Renal cortical epithelial cell (primary cell): ENCODE data around the gene FBXW9. TPM values are rescaled to one million over a fixed set of nuclear protein-coding genes. Genes with fewer than 3 reads are reported as not detected.
"Not testable (repeated sequence)": the region's sequence is repeated elsewhere in the genome, so short reads cannot be mapped to it uniquely, and the experiment has no call there.

Source experiments
- DNase-seq: peaks from one replicate; pipeline ENCODE4 v3.0.0-alpha.2; 2011; ENCODE audit warnings: low read depth
- total RNA-seq: library from RNA; depleted of rRNA; stranded (reverse); fragments of >200 nt; gene quantifications from 2 replicates; pipeline ENCODE4 v1.2.3, GENCODE V29; 2014

FBXW9 gene
- 10.4 and 13.1 TPM in 2 replicates for total RNA-seq

DNA sequence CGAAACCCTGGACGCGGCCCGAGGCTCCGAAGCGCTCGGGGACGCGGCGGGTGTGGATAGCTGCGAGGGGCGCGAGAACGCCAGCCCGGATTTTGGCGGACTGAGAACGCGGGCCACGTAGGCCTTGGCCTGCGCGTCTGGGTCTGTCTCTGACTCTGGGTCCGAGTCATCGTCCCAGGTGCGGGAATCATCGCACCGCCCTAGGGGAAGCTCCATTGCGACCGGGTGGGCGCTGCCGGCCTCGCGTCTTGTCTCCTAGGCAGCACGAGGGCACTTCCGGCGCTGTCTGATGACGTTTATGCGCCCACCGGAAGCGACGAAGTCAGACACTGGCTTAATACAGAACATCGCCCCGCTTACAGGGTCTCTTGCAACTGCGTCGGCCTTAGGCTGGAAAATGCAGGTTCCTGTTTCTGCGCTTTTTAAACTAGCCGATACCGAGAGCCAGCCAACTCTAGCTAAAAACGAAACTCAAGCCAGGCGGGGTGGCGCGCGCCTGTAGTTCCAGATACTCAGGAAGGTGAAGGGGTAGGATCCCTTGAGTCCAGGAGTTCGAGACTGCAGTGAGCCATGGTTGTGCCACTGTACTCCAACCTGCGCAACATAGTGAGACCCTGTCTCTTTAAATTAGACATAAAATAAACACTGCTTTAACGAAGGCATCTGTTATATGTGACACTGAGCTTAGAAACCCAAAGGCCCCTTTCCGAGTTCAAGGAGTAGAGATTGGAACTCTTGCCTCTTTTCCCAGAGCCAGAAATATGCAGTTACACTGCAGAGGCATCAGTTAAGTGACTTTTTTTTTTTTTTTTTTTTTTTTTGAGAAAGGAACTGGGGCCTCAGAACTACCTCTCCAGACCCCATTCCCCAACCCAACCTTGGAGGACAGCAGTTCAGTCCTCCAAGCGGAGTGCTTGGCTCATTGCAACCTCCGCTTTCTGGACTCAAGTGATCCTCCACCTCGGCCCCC is at the start of gene FBXW9:
Gene FBXW9 (minus strand): TSS at position 266 of the 970 bp plus-strand sequence. CDS start 50 bp downstream, at position 216.
- peak; percentile 87 for DNase-seq

- no peak for DNase-seq
Observed at GRCh38 chr19:12745166-12745897, 48.9 kb upstream of the FBXW9 start.

GRCh38 chr19:12737835-12738351 is 41.5 kb upstream of the FBXW9 start:
- DNase-seq = no peak

DNA sequence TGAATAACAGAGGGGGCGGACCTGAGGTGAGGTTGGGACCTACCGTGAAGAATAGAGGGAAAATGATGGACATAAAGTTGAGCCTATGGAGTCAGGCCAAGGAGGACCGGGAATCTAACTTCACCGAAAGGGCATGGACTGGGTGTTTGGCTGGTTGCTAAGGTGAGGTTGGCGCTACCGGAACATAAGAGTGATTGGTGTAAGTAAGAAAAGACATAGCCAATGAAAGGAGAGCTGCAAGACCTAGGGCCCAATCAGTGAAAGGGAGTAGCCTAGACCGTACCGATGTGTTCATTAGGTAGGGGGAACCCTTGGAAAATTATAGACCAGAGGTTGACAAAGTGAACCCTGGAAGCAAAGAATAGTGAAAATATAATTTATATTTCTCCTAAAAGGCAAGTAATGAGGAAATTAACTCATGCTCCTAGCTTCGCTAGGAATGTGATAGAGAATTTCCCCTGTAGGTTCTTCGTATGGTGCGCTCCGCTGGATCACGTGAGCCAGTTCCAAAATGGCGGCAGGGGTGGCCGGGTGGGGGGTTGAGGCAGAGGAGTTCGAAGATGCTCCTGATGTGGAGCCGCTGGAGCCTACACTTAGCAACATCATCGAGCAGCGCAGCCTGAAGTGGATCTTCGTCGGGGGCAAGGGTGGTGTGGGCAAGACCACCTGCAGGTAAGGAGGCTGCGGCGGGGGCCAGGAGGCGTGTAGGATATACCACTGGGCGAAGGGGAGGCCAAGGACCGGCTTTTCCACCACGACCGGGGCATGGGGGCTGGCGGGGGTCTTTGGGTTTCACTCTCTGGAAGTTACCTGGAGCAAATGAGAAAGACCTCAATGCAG is 40.8 kb upstream of the FBXW9 start, which contains the start of gene GET3:
Gene GET3 (plus strand): TSS at position 503 of the 840 bp plus-strand sequence. CDS start 9 bp downstream, at position 512.
- peak; percentile 100 for DNase-seq

DNA sequence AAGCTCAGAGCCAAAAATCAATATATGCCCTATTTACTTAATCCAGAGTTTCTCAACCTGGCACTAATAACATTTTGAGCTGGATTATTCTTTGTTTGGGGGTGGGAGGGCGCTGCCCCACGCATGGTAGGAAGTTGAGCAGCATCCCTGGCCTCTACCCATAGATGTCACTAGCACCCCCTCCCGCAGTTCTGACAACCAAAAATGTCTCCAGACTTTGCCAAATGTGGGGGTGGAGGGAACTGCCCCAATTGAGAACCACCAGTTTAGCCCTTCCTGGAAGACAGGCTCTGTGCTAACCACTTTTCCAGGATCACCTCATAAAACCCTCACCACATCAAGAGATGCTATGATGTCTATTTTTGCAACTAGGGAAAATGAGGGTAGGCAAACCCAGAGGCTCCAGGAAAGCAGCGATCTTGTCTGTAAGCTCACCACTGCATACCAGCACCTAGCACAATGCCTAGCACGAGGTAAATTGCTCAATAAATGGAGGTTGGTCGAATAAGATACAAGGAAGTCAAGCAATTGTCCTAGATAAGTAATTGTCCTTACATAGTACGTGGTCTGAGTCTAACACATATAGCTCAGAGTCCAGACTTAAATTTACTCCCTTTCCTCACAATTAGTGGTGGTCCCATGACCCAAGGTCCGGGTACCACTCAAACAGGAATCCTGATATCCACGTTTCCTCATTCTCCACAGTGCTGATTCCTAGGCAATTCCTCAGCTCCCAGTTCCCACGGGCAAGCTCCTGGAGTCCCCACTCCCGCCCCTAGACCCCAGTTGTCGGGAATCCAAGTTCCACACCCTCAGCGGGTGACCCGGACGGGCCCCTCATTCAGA is 37.2 kb upstream of the FBXW9 start:
- DNase-seq = peak; percentile 45

- DNase-seq = no peak
Observed at GRCh38 chr19:12731337-12731736, 34.9 kb upstream of the FBXW9 start.

DNA sequence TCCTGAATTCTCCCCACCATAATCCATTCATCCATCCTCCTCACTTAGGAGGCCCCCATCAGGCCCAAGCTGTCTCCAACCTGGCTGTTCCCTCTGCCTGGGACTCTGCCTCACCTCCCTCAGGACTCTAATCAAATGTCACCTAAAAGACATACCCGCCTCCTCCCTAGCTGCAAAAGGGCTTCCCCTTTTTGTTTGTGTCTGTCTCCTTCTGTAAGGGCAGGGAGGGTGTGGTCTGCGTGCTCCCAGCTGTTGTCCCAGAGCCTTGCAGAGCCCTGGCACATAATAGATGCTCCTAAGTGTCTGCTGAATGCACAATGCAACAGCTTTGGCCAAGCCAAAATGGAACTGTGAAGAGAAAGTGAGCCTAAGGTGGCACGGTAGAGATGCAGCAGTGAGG is 33.6 kb upstream of the FBXW9 start:
- no peak for DNase-seq

DNA sequence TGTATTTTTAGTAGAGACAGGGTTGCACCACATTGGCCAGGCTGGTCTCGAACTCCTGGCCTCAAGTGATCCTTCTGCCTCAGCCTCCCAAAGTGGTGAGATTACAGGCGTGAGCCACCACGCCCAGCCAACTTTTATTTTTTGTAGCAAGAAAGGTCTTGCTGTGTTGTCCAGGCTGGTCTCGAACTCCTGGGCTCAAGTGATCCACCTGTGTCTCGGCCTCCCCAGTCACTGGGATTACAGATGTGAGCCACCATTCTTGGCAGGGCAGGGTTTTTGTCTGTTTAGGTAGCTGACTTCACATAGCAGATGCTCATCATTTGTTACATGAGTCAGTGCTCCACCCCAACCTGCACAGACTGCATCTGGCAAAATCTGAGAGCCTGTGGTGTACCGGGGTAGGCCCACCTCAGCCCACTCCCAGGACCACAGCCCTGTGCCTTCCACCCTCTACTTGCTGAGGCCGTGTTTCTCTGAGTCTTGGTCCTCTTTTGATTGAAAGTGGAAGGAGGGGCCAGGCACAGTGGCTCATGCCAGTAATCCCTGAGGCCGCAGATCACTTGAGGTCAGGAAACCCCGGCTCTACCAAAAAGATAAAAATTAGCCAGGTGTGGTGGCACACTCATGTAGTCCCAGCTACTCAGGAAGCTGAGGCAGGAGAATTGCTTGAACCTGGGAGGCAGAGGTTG is 31.5 kb upstream of the FBXW9 start:
- DNase-seq = no peak

GRCh38 chr19:12726988-12727316 is 30.5 kb upstream of the FBXW9 start:
- no peak for DNase-seq

GRCh38 chr19:12725612-12726011 is 29.2 kb upstream of the FBXW9 start:
- DNase-seq = not testable (repeated sequence)

GRCh38 chr19:12723641-12724426 is 27.4 kb upstream of the FBXW9 start, which contains the start of gene TNPO2:
TSS of gene TNPO2 (minus strand) at chr19:12723932. CDS start at chr19:12720977, 2,955 bp downstream.
- DNase-seq = peak; percentile 42

DNA sequence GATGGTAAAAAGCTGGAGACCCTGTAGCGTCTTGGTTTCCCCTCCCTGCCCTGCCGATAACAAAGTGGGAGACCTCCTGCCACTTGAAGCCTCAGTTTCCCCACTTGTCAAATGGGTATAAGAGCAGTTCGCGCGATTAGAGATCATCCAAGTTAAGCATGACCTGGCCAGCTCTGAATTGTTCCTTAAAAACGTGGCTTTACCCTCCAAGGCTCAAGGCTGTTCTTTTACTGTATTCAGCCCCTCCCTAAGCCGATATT is 26.9 kb upstream of the FBXW9 start:
- peak; percentile 7 for DNase-seq

GRCh38 chr19:12722566-12723380 is 26.3 kb upstream of the FBXW9 start:
- DNase-seq = peak; percentile 97

DNA sequence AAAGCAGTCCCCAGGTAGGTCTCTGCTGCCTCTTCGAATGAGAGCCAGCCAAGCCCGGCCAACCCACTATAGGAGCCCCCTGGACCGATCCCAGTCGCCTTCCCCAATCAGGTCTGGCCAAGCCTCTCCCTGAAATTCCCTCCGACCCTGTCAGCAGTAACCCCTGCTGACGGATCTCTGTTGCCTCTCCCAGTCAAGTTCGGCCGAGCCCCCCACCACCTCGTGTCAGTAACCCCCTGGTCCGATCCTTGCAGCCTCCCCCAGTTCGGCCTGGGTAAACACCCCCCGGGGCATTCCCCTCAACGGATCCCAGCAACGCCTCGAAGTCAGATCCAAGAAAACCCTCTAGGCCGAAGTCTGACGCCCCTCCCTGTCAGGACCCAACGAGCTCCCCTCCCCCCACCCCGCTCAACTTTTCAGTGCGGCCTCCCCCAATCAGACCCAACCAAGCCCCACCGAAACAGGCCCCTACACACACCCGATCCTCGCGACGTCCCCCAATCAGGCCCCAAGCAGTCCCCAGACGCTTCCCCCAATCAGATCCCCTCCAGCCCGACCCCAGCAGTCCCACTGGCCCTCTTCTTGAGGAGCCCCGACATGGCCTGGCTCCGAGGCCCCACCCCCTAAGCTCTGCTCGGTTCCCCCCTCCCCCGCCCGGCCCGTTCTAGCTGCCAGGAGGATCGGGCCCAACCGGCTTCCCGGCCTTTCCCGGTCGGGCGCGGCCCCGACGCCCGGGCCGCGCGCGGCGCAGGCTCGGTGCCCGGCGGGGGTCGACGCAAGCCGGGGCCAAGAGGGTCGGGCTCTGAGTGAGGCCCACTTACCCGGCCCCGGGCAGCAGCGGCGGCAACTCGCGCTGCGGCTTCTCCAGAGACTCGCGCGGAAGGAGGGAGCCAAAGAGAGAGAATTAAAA is 25.5 kb upstream of the FBXW9 start:
- DNase-seq = peak; percentile 20

DNA sequence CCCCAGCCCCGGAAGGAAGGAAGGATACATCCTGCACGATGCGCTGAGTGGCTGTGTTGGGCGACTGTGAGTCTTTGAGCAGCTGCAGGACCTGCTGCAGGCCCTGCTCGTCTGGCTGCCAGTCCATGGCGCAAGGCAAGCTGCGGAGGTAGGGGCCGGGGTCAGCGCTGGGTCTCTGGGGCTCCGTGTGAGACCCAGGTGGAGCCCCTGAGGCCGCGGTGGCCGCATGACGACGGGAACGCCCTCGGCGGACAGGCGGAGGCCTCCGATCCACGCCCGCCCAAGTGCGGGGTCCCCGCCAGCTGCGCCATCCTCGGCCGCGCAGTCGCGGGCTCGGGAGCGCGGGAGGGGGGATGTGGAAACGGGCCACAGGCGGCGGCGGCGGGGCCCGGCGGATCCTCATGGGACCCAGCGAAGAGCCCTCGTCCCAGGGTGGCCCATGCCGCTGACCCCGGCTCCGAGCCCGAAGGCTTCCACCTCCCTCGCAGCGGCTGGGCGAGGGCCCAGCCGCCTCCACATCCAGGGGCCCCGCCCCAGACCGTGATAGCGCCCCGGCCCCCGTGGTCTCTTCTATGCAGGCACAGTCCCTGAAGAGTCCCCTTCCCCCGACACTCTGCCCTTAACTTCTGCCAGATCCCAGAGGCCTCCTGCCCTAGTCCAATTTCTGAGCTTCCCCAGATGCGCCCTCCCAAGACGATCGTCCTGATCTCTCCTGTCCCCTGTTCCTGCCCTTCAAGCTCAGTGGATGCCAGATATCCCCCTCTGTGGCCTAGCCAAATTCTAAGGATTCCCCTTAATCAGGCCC is 24.6 kb upstream of the FBXW9 start:
- no peak for DNase-seq

GRCh38 chr19:12720296-12720695 is 23.9 kb upstream of the FBXW9 start:
- no peak for DNase-seq

DNA sequence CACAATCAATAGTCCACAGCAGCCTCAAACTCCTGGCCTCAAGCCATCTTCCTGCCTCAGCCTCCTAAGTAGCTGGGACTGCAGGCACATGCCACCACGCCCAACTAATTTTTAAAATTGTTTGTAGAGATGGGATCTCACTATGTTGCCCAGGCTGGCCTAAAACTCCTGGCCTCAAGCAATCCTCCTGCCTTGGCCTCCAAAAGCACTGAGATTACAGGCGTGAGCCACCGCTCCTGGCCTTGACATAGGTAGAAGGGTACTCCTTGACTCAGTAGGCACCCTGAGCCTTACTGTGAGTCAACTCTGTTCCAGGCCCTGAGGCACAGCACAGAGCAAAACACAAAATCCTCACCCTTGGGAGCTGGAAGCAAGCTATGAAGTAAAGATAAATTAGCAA is 19.5 kb upstream of the FBXW9 start:
- DNase-seq = no peak
